Colonic mucosa (tissue), 4 donors: ENCODE results near the gene LRP1-AS. TPM values are rescaled to one million over a fixed set of nuclear protein-coding genes. Genes with fewer than 3 reads are reported as not detected.

Experiments
- DNase-seq: peaks from one replicate; pipeline ENCODE4 v3.0.0-alpha.2; 2020
- H3K27ac ChIP-seq: fragments of 200-600 bp; one replicate; pipeline ENCODE4 v1.8.0; 2021
- H3K27me3 ChIP-seq: fragments of 200-600 bp; one replicate; pipeline ENCODE4 v1.8.0; 2021
- H3K36me3 ChIP-seq: fragments of 200-600 bp; one replicate; pipeline ENCODE4 v1.8.0; 2021
- H3K4me1 ChIP-seq: fragments of 200-600 bp; one replicate; pipeline ENCODE4 v1.8.0; 2021; ENCODE audit warnings: mild to moderate bottlenecking
- H3K4me3 ChIP-seq: fragments of 200-600 bp; one replicate; pipeline ENCODE4 v1.8.0; 2021
- H3K9ac ChIP-seq, 2 donors: one replicate each; pipeline ENCODE4 v1.7.0; 2013; ENCODE audit warnings: control low read depth in 2 of 2, low read depth in 2 of 2, low read length in 2 of 2
- H3K9me3 ChIP-seq: fragments of 200-600 bp; one replicate; pipeline ENCODE4 v1.8.0; 2021
- intact Hi-C: fragments of 100-400 bp; cut with DNase I; formaldehyde crosslinking; loops from one replicate; pipeline ENCODE4 v1.14.1; 2022
- total RNA-seq, 2 donors: library from RNA; stranded (reverse); fragmentation: NEBNext Ultra II Directional in 1 of 2; extraction: Animal tissue kit (Norgen Biotek cat#: 25700) in 1 of 2; gene quantifications; one replicate each; pipeline ENCODE4 v1.2.1, GENCODE V29; 2021
- TF ChIP-seq, protein P1 (sequence below): fragments of 200-600 bp; IDR thresholded peaks from one replicate; pipeline ENCODE4 v1.8.0; 2022; ENCODE audit warnings: antibody characterized with exemption, mild to moderate bottlenecking
- donor health status: healthy.
- donor health status: DM: no; HTN: no; CAD: no.
- donor health status: DM: no; HTN: no; CAD: no.

LRP1-AS gene
- total RNA-seq, 2 donors from 2014 or later = not detected

- Histone ChIP-seq H3K4me1 (no peaks in the 10 kb centered on the region), H3K36me3 (no peaks in the 10 kb centered on the region), H3K9ac (no peak overlapping the region), H3K27ac (no peak overlapping the region), H3K4me3 (no peak overlapping the region), H3K9me3 (no peaks in the 10 kb centered on the region), H3K27me3 (no peaks in the 10 kb centered on the region)
- intact Hi-C loops = no loop called here
- TF ChIP-seq, protein P1, sequence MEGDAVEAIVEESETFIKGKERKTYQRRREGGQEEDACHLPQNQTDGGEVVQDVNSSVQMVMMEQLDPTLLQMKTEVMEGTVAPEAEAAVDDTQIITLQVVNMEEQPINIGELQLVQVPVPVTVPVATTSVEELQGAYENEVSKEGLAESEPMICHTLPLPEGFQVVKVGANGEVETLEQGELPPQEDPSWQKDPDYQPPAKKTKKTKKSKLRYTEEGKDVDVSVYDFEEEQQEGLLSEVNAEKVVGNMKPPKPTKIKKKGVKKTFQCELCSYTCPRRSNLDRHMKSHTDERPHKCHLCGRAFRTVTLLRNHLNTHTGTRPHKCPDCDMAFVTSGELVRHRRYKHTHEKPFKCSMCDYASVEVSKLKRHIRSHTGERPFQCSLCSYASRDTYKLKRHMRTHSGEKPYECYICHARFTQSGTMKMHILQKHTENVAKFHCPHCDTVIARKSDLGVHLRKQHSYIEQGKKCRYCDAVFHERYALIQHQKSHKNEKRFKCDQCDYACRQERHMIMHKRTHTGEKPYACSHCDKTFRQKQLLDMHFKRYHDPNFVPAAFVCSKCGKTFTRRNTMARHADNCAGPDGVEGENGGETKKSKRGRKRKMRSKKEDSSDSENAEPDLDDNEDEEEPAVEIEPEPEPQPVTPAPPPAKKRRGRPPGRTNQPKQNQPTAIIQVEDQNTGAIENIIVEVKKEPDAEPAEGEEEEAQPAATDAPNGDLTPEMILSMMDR = no peak
- DNase-seq = no peak
Measured at GRCh38 chr12:57161491-57161890, 14.1 kb upstream of the LRP1-AS start.

- H3K27ac ChIP-seq = no peak overlapping the region
- no peaks in the 10 kb centered on the region for H3K36me3 ChIP-seq
- H3K4me1 ChIP-seq = no peaks in the 10 kb centered on the region
- H3K4me3 ChIP-seq = no peak overlapping the region
- DNase-seq = no peak
- intact Hi-C loops = no loop called here
- no peaks in the 10 kb centered on the region for H3K27me3 ChIP-seq
- TF ChIP-seq, protein P1 = no peak
- no peaks in the 10 kb centered on the region for H3K9me3 ChIP-seq
- H3K9ac ChIP-seq = no peak overlapping the region
Measured at GRCh38 chr12:57160741-57161140, 13.3 kb upstream of the LRP1-AS start.

GRCh38 chr12:57160040-57160439 lies 12.6 kb upstream of the LRP1-AS start:
- no peaks in the 10 kb centered on the region for H3K36me3 ChIP-seq
- H3K4me1 ChIP-seq = no peaks in the 10 kb centered on the region
- no peak overlapping the region for H3K27ac ChIP-seq
- no peaks in the 10 kb centered on the region for H3K9me3 ChIP-seq
- H3K27me3 ChIP-seq = no peaks in the 10 kb centered on the region
- no peak for DNase-seq
- intact Hi-C loops = no loop called here
- no peak overlapping the region for H3K9ac ChIP-seq
- no peak overlapping the region for H3K4me3 ChIP-seq
- TF ChIP-seq, protein P1 = no peak

DNA sequence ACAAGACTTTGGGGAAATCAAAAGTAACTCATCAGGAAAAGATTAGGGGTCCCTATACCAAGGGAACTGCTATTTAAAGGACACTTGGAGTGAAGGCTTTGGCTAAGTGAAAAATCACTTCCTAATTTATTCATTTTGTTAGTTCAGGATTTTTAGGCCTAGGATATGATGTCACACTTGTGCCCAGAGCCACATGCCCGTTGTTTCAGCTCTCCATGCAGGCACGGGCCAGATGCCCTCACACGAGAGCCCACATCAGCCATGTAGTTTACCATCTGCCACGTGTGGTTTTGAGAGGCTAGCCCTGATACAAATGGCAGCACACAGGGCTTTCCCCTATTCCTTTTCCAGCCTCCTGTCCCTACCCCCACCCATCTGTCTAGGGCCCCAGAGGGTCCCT lies 11.9 kb upstream of the LRP1-AS start:
- Histone ChIP-seq H3K9ac (no peak overlapping the region), H3K36me3 (no peaks in the 10 kb centered on the region), H3K27me3 (no peaks in the 10 kb centered on the region), H3K4me3 (no peak overlapping the region), H3K9me3 (no peaks in the 10 kb centered on the region), H3K27ac (no peak overlapping the region), H3K4me1 (no peaks in the 10 kb centered on the region)
- intact Hi-C loops = no loop called here
- TF ChIP-seq, protein P1 = no peak
- DNase-seq = no peak

GRCh38 chr12:57158665-57159064 lies 11.2 kb upstream of the LRP1-AS start:
- H3K27ac ChIP-seq = no peak overlapping the region
- H3K9ac ChIP-seq = no peak overlapping the region
- H3K4me3 ChIP-seq = no peak overlapping the region

More at GRCh38 chr12:57158665-57159064, 11.2 kb upstream of the LRP1-AS start:
- intact Hi-C loops = no loop called here
- Histone ChIP-seq H3K4me1 (no peaks in the 10 kb centered on the region), H3K27me3 (no peaks in the 10 kb centered on the region), H3K9me3 (no peaks in the 10 kb centered on the region), H3K36me3 (no peaks in the 10 kb centered on the region)
- TF ChIP-seq, protein P1 = no peak
- DNase-seq = no peak
